KBM-7 (cell line): ENCODE data around the gene C5orf15.
"Not testable (repeated sequence)": the region's sequence is repeated elsewhere in the genome, so short reads cannot be mapped to it uniquely, and the experiment has no call there.

Source experiments
- DNase-seq: peaks from one replicate; pipeline ENCODE4 v3.0.0-alpha.2; 2015
- in situ Hi-C: fragments of 300-500 bp; cut with MboI; formaldehyde crosslinking; loops from 2 replicates; pipeline ENCODE4 v1.14.3; 2020; ENCODE audit warnings: low sequenced_read_pairs, low pct_unique_long_range_greater_than_20kb, mixed read lengths

The C5orf15 gene

GRCh38 chr5:133995341-133995740 is 26.9 kb upstream of the C5orf15 start:
- DNase-seq = no peak
- in situ Hi-C loops = no loop called here

GRCh38 chr5:133994990-133995333 is 26.5 kb upstream of the C5orf15 start:
- DNase-seq = no peak
- in situ Hi-C loops = no loop called here

- in situ Hi-C loops = no loop called here
- DNase-seq = no peak
These were observed 26.0 kb upstream of the C5orf15 start for GRCh38 chr5:133994297-133994989.

GRCh38 chr5:133993185-133993936 is 24.9 kb upstream of the C5orf15 start:
- DNase-seq = no peak
- in situ Hi-C loops = no loop called here

- no peak for DNase-seq
- in situ Hi-C loops = no loop called here
These were observed 24.2 kb upstream of the C5orf15 start for GRCh38 chr5:133992429-133993155.

GRCh38 chr5:133991171-133991910 is 22.9 kb upstream of the C5orf15 start:
- in situ Hi-C loops = no loop called here
- DNase-seq = no peak

GRCh38 chr5:133990396-133990795 is 22.0 kb upstream of the C5orf15 start:
- no peak for DNase-seq

GRCh38 chr5:133985540-133986180 is 17.2 kb upstream of the C5orf15 start:
- in situ Hi-C loops = no loop called here
- DNase-seq = no peak

More at GRCh38 chr5:133990396-133990795, 22.0 kb upstream of the C5orf15 start:
- in situ Hi-C loops = no loop called here

GRCh38 chr5:133983674-133984073 is 15.2 kb upstream of the C5orf15 start:
- in situ Hi-C loops = no loop called here
- no peak for DNase-seq

- no peak for DNase-seq
- in situ Hi-C loops = no loop called here
These were observed 13.3 kb upstream of the C5orf15 start for GRCh38 chr5:133981714-133982113.

GRCh38 chr5:133980652-133981051 is 12.2 kb upstream of the C5orf15 start:
- in situ Hi-C loops = no loop called here

GRCh38 chr5:133978943-133979342 is 10.5 kb upstream of the C5orf15 start:
- in situ Hi-C loops = no loop called here
- no peak for DNase-seq

More at GRCh38 chr5:133980652-133981051, 12.2 kb upstream of the C5orf15 start:
- no peak for DNase-seq

GRCh38 chr5:133977858-133978257 is 9.4 kb upstream of the C5orf15 start:
- in situ Hi-C loops = no loop called here
- DNase-seq = no peak

GRCh38 chr5:133977161-133977787 is 8.8 kb upstream of the C5orf15 start:
- in situ Hi-C loops = no loop called here

GRCh38 chr5:133975546-133975945 is 7.1 kb upstream of the C5orf15 start:
- DNase-seq, in situ Hi-C loops: not testable (repeated sequence)

More at GRCh38 chr5:133977161-133977787, 8.8 kb upstream of the C5orf15 start:
- DNase-seq = no peak

- in situ Hi-C loops = no loop called here
- no peak for DNase-seq
These were observed 5.7 kb upstream of the C5orf15 start for GRCh38 chr5:133974142-133974541.

- DNase-seq = no peak
- in situ Hi-C loops = no loop called here
These were observed 2.0 kb upstream of the C5orf15 start for GRCh38 chr5:133970325-133970909.

- no peak for DNase-seq
- in situ Hi-C loops = no loop called here
These were observed 1.4 kb upstream of the C5orf15 start for GRCh38 chr5:133969654-133970324.
